ENCODE measurements around the gene MINK1. TPM values are rescaled to one million over a fixed set of nuclear protein-coding genes. Genes with fewer than 3 reads are reported as not detected.
A peak's percentile ranks its signal among the peaks of the same experiment; 100 is the strongest.
"Not testable (repeated sequence)": the region's sequence is repeated elsewhere in the genome, so short reads cannot be mapped to it uniquely, and the experiment has no call there.

The MINK1 gene
- total and polyA plus RNA-seq, 4 donors, result 22.2 to 97.5 (median 52.1) TPM

DNA sequence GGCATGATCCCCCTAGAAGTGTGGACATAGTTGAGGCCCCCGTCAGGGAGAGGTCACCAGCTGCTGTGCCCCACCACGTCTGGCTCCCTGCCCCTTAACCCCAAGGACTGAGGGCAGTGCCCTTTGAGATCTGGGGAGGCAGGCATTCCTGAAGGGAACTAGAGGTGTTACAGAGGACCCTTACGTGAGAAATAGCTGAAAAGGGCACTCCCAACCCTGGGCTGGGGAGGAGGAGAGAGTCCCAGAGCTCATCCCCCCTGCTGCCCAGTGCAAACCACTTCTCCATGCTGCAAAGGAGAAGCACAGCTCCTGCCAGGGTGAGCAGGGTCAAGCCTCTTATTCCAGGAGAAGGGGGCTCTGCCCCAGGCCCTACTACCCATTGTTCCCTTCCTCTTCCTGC is 10.3 kb upstream of the MINK1 start:
- Histone ChIP-seq H3K27me3 (ENCODE audit: control insufficient read depth in 1 of 2, insufficient read depth in 2 of 2, low read length in 1 of 2) (no peaks in the 10 kb centered on the region), H3K9me3 (ENCODE audit: control insufficient read depth, low read length) (no peaks in the 10 kb centered on the region), H3K27ac (ENCODE audit: low read depth in 1 of 2, low read length in 2 of 2) (no peak overlapping the region), H3K36me3 (ENCODE audit: control insufficient read depth in 1 of 2, insufficient read depth in 2 of 2, low read length in 1 of 2) (peaks cover 0 to 3% of the 10 kb centered on the region in 2 donors), H3K4me1 (ENCODE audit: control insufficient read depth in 1 of 2, insufficient read depth in 2 of 2, low read length in 2 of 2) (no peaks in the 10 kb centered on the region), H3K4me3 (ENCODE audit: low read length in 2 of 2) (no peak overlapping the region)
- WGBS, 2 donors, result 56 to 69% methylated on average over 3 of the region's 3 CpGs
- ATAC-seq (ENCODE audit: low FRiP score) (no peak), DNase-seq (no peak)
- intact Hi-C loops (cut with DNase I), result no loop called here

DNA sequence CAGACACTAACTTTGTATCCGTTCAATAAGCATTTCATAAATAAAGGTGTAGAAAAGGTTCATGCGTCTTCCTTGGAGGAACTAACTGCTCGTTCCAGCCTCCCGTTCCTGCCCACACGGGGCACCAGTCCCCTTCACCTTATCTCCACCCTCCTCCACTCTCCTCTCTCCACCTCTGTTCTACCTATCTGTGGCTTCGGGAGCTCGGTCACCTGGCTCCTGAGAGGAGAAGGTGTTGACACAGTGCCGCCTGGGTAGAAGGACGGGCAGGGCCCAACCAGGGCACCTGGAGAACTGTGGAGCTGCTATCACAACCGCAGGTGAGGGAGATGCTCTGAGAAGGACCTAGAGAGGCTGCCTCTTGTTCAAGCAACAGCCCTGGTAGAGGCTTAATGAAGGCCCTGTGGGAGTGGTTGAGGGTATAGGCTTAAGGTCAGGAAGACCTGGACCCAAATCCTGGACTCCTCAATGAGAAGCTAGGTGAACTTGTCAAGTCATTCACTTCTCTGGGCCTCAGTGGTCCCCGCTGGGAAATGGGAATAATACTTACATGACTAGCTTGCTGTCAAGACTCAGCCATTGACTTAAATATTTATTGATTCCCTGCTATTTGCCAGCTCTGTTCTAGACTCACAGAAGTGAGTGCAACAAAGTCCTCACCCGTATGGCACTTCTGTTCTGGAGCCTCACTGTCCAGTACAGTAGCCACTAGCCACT is 9.6 kb upstream of the MINK1 start:
- no peaks in the 10 kb centered on the region for H3K27me3 ChIP-seq (ENCODE audit: control insufficient read depth in 1 of 2, insufficient read depth in 2 of 2, low read length in 1 of 2)
- intact Hi-C loops (cut with DNase I), result no loop called here
- H3K4me1 ChIP-seq (ENCODE audit: control insufficient read depth in 1 of 2, insufficient read depth in 2 of 2, low read length in 2 of 2), result no peaks in the 10 kb centered on the region
- DNase-seq, result no peak
- H3K27ac ChIP-seq (ENCODE audit: low read depth in 1 of 2, low read length in 2 of 2), result no peak overlapping the region
- ATAC-seq (ENCODE audit: low FRiP score), result no peak
- peaks cover 0 to 3% of the 10 kb centered on the region in 2 donors for H3K36me3 ChIP-seq (ENCODE audit: control insufficient read depth in 1 of 2, insufficient read depth in 2 of 2, low read length in 1 of 2)
- no peak overlapping the region for H3K4me3 ChIP-seq (ENCODE audit: low read length in 2 of 2)
- 75 to 77% methylated on average over 12 of the region's 12 CpGs for WGBS, 2 donors
- H3K9me3 ChIP-seq (ENCODE audit: control insufficient read depth, low read length), result no peaks in the 10 kb centered on the region

GRCh38 chr17:4827399-4827798 is 5.7 kb upstream of the MINK1 start:
- Histone ChIP-seq H3K27me3 (ENCODE audit: control insufficient read depth in 1 of 2, insufficient read depth in 2 of 2, low read length in 1 of 2) (no peaks in the 10 kb centered on the region), H3K9me3 (ENCODE audit: control insufficient read depth, low read length) (no peaks in the 10 kb centered on the region), H3K4me1 (ENCODE audit: control insufficient read depth in 1 of 2, insufficient read depth in 2 of 2, low read length in 2 of 2) (no peaks in the 10 kb centered on the region), H3K4me3 (ENCODE audit: low read length in 2 of 2) (no peak overlapping the region), H3K36me3 (ENCODE audit: control insufficient read depth in 1 of 2, insufficient read depth in 2 of 2, low read length in 1 of 2) (peaks cover 0 to 3% of the 10 kb centered on the region in 2 donors), H3K27ac (ENCODE audit: low read depth in 1 of 2, low read length in 2 of 2) (no peak overlapping the region)
- 74 to 78% methylated on average over 8 of the region's 8 CpGs for WGBS, 2 donors
- ATAC-seq (ENCODE audit: low FRiP score) (no peak), DNase-seq (no peak)
- intact Hi-C loops (cut with DNase I), result no loop called here

- intact Hi-C loops (cut with DNase I); ATAC-seq (ENCODE audit: low FRiP score): not testable (repeated sequence)
Observed at GRCh38 chr17:4832829-4833177, 337 bp upstream of the MINK1 start.

GRCh38 chr17:4833941-4834680 is 971 bp downstream of the MINK1 start:
- peak; percentile 22 for ATAC-seq (ENCODE audit: low FRiP score)
- no peaks in the 10 kb centered on the region for H3K9me3 ChIP-seq (ENCODE audit: control insufficient read depth, low read length)
- H3K27ac ChIP-seq (ENCODE audit: low read depth in 1 of 2, low read length in 2 of 2), result peak overlapping the region in 1 of 2 donors; percentile 11
- peak in 1 of 2 donors; percentile 64 for DNase-seq
- no peaks in the 10 kb centered on the region for H3K27me3 ChIP-seq (ENCODE audit: control insufficient read depth in 1 of 2, insufficient read depth in 2 of 2, low read length in 1 of 2)
- no peaks in the 10 kb centered on the region for H3K4me1 ChIP-seq (ENCODE audit: control insufficient read depth in 1 of 2, insufficient read depth in 2 of 2, low read length in 2 of 2)
- H3K36me3 ChIP-seq (ENCODE audit: control insufficient read depth in 1 of 2, insufficient read depth in 2 of 2, low read length in 1 of 2), result no peaks in the 10 kb centered on the region
- WGBS, 2 donors, result 1 to 2% methylated on average over 15 of the region's 15 CpGs
- intact Hi-C loops (cut with DNase I), result no loop called here
- peak overlapping the region; percentile 69 to 87 for H3K4me3 ChIP-seq (ENCODE audit: low read length in 2 of 2)

More at GRCh38 chr17:4832829-4833177, 337 bp upstream of the MINK1 start:
- not testable (repeated sequence) for H3K36me3 ChIP-seq (ENCODE audit: control insufficient read depth in 1 of 2, insufficient read depth in 2 of 2, low read length in 1 of 2); H3K27ac ChIP-seq (ENCODE audit: low read depth in 1 of 2, low read length in 2 of 2); H3K9me3 ChIP-seq (ENCODE audit: control insufficient read depth, low read length); H3K27me3 ChIP-seq (ENCODE audit: control insufficient read depth in 1 of 2, insufficient read depth in 2 of 2, low read length in 1 of 2); H3K4me1 ChIP-seq (ENCODE audit: control insufficient read depth in 1 of 2, insufficient read depth in 2 of 2, low read length in 2 of 2); DNase-seq
- WGBS, 2 donors, result 1 to 10% methylated on average over 9 to 11 of the region's 17 CpGs
- peak overlapping the region in 1 of 2 donors; percentile 51 for H3K4me3 ChIP-seq (ENCODE audit: low read length in 2 of 2)

GRCh38 chr17:4834681-4835020 is 1.5 kb downstream of the MINK1 start:
- H3K4me1 ChIP-seq (ENCODE audit: control insufficient read depth in 1 of 2, insufficient read depth in 2 of 2, low read length in 2 of 2), result no peaks in the 10 kb centered on the region
- H3K36me3 ChIP-seq (ENCODE audit: control insufficient read depth in 1 of 2, insufficient read depth in 2 of 2, low read length in 1 of 2), result no peaks in the 10 kb centered on the region
- no peak overlapping the region for H3K4me3 ChIP-seq (ENCODE audit: low read length in 2 of 2)
- no peak for DNase-seq
- no peaks in the 10 kb centered on the region for H3K27me3 ChIP-seq (ENCODE audit: control insufficient read depth in 1 of 2, insufficient read depth in 2 of 2, low read length in 1 of 2)
- intact Hi-C loops (cut with DNase I), result loop anchor here in 1 of 2 donors (5.0 kb wide), 1 partner anchor 32 kb away; the partner anchor contains the start of gene C17orf114
- ATAC-seq (ENCODE audit: low FRiP score), result no peak
- no peak overlapping the region for H3K27ac ChIP-seq (ENCODE audit: low read depth in 1 of 2, low read length in 2 of 2)
- no peaks in the 10 kb centered on the region for H3K9me3 ChIP-seq (ENCODE audit: control insufficient read depth, low read length)
- WGBS, 2 donors, result 66 to 68% methylated on average over 4 of the region's 4 CpGs

- Histone ChIP-seq H3K4me3 (ENCODE audit: low read length in 2 of 2) (no peak overlapping the region), H3K4me1 (ENCODE audit: control insufficient read depth in 1 of 2, insufficient read depth in 2 of 2, low read length in 2 of 2) (no peaks in the 10 kb centered on the region), H3K9me3 (ENCODE audit: control insufficient read depth, low read length) (no peaks in the 10 kb centered on the region), H3K27ac (ENCODE audit: low read depth in 1 of 2, low read length in 2 of 2) (no peak overlapping the region), H3K27me3 (ENCODE audit: control insufficient read depth in 1 of 2, insufficient read depth in 2 of 2, low read length in 1 of 2) (no peaks in the 10 kb centered on the region), H3K36me3 (ENCODE audit: control insufficient read depth in 1 of 2, insufficient read depth in 2 of 2, low read length in 1 of 2) (no peaks in the 10 kb centered on the region)
- DNase-seq (no peak), ATAC-seq (ENCODE audit: low FRiP score) (no peak)
- intact Hi-C loops (cut with DNase I), result loop anchor here in 1 of 2 donors (5.0 kb wide), 1 partner anchor 34 kb away; the partner anchor contains the start of gene C17orf114
- WGBS, 2 donors, result 81 to 86% methylated on average over 4 of the region's 4 CpGs
Observed at GRCh38 chr17:4836221-4836620, 3.1 kb downstream of the MINK1 start.

- 60 to 65% methylated on average over 13 of the region's 13 CpGs for WGBS, 2 donors
- intact Hi-C loops (cut with DNase I), result loop anchor here in 1 of 2 donors (5.0 kb wide), 1 partner anchor 35 kb away; the partner anchor contains the start of gene C17orf114
- no peak overlapping the region for H3K4me3 ChIP-seq (ENCODE audit: low read length in 2 of 2)
- H3K9me3 ChIP-seq (ENCODE audit: control insufficient read depth, low read length), result no peaks in the 10 kb centered on the region
- no peak for ATAC-seq (ENCODE audit: low FRiP score)
- no peaks in the 10 kb centered on the region for H3K27me3 ChIP-seq (ENCODE audit: control insufficient read depth in 1 of 2, insufficient read depth in 2 of 2, low read length in 1 of 2)
- no peak overlapping the region for H3K27ac ChIP-seq (ENCODE audit: low read depth in 1 of 2, low read length in 2 of 2)
- H3K4me1 ChIP-seq (ENCODE audit: control insufficient read depth in 1 of 2, insufficient read depth in 2 of 2, low read length in 2 of 2), result no peaks in the 10 kb centered on the region
- DNase-seq, result no peak
- H3K36me3 ChIP-seq (ENCODE audit: control insufficient read depth in 1 of 2, insufficient read depth in 2 of 2, low read length in 1 of 2), result no peaks in the 10 kb centered on the region
Observed at GRCh38 chr17:4837471-4838308, 4.5 kb downstream of the MINK1 start.

Measured in aorta (tissue), 5 donors.